Activated naive CD8-positive, alpha-beta T cell treated with anti-CD3 and anti-CD28 coated beads, Interleukin-2, amount 50 U/mL, for 16 hours (primary cell): ENCODE data around the gene KCNJ16.

Source experiments
- DNase-seq: peaks from one replicate; pipeline ENCODE4 v3.0.0-alpha.2; 2020; ENCODE audit warnings: low read depth, low spot score

Gene KCNJ16

DNA sequence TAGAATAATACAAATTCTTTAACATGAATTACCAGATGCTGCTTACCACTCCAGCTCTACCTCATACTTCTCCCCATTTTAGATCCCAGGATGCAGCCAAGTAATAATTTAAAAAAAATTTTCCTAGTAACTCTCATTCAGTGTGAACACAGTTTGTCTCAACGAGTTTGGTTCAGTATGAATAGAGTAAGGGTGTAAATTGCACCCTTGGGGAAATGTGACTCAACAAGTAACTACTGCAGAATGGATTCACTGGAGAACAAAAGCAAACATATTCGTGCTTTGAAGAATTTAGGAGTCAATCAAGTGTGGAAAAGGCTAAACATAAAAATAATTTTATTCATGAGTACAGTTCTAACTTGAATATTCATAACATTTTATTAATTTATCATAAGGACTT is 23.0 kb downstream of the KCNJ16 start:
- DNase-seq = no peak

DNA sequence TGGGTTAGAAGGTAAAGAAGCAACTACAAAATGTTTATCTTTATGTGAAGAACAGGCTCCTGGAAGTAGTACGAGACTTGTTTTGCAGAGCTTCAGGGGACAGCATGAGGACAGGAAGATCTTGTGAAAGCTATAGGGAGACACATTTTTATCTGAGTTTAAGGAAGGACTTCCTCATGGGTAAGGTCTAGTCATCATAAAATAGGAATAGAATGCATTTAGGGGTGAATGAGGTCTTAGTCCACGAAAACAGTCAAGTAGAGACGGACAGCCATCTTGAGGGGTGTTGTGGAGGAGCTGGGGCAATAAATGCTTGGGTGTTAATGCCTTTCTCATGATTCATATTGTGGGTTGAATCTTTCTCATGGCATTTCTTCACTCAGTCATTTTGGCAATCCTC is 24.3 kb downstream of the KCNJ16 start:
- DNase-seq = no peak

- DNase-seq = no peak
Measured at GRCh38 chr17:70099884-70100283, 24.9 kb downstream of the KCNJ16 start.

GRCh38 chr17:70100983-70101382 is 26.0 kb downstream of the KCNJ16 start:
- no peak for DNase-seq

DNA sequence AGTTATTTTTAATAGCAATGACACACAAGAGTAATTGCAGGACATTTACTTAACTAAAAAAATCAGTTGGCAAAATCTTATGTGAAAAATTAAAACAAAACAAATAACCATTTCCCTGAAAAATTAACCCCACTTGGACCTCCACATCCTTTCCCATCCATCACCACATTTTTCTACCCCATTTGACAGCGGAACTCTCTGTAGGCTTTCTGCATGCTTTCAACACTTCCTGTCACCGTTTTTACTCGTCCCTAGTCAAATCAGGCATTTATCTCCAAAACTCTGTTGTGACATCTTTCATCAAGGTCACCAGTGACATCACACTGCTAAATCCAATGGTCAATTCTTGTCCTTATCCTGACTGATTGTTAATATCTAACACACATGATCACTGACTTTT is 27.5 kb downstream of the KCNJ16 start:
- no peak for DNase-seq

- no peak for DNase-seq
Measured at GRCh38 chr17:70104791-70105523, 29.9 kb downstream of the KCNJ16 start.

GRCh38 chr17:70105641-70106040 is 30.6 kb downstream of the KCNJ16 start:
- no peak for DNase-seq

GRCh38 chr17:70106551-70106950 is 31.5 kb downstream of the KCNJ16 start:
- DNase-seq = no peak

DNA sequence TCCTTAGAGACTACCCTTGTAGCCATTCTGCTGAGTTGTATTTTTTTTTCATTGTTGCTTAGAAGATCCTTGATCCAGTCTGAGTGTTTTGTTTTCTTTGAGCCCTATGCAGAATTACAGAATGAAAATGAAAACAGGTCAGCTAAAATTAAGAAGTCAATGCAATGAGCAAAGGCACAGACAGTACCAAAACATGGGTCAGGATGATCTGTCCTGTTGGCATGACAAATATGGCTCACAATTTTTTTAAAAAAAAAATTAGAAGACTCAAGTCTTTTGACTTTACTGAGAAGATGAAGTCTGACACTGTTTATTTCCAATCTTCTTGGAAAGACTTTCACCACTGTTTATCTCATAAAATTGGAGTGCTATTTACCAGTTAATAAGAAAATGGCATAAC is 32.4 kb downstream of the KCNJ16 start:
- no peak for DNase-seq

- DNase-seq = no peak
Measured at GRCh38 chr17:70107904-70108565, 33.0 kb downstream of the KCNJ16 start.

GRCh38 chr17:70109497-70109896 is 34.5 kb downstream of the KCNJ16 start:
- DNase-seq = no peak

GRCh38 chr17:70110443-70110880 is 35.4 kb downstream of the KCNJ16 start:
- DNase-seq = no peak

DNA sequence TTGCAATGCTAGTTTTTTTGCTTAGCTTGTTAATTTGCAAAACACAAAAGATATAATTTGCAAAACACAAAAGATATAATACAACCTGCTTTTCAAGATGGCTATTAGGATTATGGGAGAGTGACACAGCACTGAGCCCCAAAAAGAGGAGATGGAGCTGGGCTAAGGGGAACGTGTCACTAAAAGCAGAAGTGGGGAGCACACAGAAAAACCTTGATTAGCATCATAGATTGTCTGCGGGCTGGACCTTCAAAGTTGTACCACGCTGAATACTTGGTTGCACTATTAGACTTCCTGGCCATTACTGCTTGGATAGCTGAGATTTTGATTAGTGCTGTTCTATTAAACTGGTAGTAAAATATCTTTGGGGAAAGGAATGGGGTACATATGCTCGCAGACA is 36.2 kb downstream of the KCNJ16 start:
- no peak for DNase-seq

- no peak for DNase-seq
Measured at GRCh38 chr17:70114405-70114804, 39.4 kb downstream of the KCNJ16 start.

DNA sequence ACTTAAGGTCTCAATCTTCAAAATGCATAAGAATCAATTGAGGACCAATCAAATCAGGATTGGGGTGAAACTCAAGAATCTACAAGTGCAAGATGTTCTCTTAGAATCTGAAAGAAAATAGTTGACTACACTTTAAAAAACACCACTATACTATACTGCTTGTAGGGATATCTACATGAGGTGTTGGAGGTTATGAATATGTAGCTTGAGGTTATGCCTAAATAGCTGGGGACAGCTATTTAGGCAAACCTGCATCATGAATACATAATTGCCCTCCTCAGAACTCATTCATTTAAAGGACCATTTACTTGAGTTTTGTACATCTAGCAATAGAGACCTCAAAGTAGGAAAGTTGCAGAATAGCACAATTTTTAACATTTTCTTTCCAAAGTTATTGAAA is 40.1 kb downstream of the KCNJ16 start:
- DNase-seq = no peak

- DNase-seq = no peak
Measured at GRCh38 chr17:70116919-70117318, 41.9 kb downstream of the KCNJ16 start.

GRCh38 chr17:70119545-70119944 is 44.5 kb downstream of the KCNJ16 start:
- DNase-seq = no peak

DNA sequence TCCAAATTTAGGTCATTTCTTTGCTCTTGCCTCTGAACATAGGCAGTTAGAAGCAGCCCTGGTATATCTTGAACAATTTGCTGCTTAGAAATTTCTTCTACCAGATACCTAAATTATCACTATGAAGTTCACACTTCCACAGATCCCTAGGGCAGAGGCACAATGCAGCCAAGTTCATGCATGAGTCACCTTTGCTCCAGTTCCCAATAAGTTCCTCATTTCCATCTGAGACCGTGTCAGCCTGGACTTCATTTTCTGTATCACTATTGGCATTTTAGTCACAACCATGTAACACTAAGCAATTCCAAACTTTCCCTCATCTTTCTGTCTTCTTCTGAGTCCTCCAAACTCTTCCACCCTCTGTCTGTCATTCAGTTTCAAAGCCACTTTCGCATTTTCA is 45.0 kb downstream of the KCNJ16 start:
- DNase-seq = no peak

- no peak for DNase-seq
Measured at GRCh38 chr17:70120425-70120824, 45.4 kb downstream of the KCNJ16 start.

GRCh38 chr17:70121126-70121525 is 46.1 kb downstream of the KCNJ16 start:
- no peak for DNase-seq

DNA sequence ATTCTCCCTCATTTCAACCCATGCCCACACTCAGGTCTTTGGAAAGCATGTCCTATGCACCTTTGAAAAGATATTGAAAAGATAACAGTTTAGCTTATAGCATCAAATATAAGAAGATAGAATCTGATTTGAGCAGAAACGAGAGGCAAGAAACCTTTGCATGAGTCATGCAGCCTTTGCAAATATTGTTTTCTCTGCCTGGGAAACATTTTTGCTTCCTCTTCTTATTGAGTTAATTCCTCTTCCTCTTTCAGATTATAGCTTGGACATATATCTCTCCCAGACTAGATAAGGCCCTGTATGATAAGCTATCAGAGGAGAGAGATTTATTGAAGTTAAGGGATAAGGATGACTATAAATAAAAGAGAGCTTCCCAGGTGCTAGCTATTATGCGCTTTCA is 48.2 kb downstream of the KCNJ16 start:
- DNase-seq = no peak

- no peak for DNase-seq
Measured at GRCh38 chr17:70124723-70125122, 49.7 kb downstream of the KCNJ16 start.

DNA sequence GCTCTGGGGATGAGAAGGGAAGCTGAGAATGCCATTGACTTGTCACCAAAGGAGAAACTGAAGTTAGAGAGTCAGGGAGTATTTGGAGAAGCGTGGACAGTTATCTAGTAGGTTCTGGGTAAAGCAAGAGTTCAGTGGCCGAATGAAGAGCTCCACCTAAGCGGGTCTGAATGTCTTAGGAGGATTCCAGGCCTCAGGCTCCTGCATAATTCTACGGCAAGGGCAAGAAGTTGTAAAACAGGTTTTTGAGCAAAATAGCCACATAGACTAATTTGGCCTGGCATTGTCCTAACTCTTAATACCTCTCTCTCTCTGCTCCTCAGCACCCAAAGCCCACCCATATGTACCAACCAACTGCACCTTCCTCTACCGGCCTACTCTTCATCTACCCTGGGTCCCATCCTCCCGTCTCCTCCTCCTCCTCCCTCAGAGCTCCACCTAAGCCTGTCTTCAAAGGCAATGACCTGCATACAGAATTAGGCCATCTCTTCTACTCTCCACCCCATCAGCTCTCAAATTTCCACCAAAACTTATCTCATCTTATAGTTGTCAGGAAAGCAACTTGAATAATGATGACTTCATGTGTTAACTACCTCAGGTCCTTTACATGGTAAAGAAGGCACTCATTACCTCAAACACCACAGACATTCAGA is 52.3 kb downstream of the KCNJ16 start:
- no peak for DNase-seq
